ENCODE results near the gene GIT2. TPM values are rescaled to one million over a fixed set of nuclear protein-coding genes. Genes with fewer than 3 reads are reported as not detected.
"Not testable (repeated sequence)": the region's sequence is repeated elsewhere in the genome, so short reads cannot be mapped to it uniquely, and the experiment has no call there.

The GIT2 gene
- total RNA-seq, 3 donors from 2014 or later, result 41.3 to 53.1 (median 42.6) TPM

- TF ChIP-seq POLR2AphosphoS5 (IDR thresholded peaks at IDR 0.05), result no peak
- TF ChIP-seq CTCF (IDR thresholded peaks at IDR 0.05), result no peak
- no peak for TF ChIP-seq POLR2A (IDR thresholded peaks at IDR 0.05)
- intact Hi-C loops (cut with DNase I; ENCODE audit: low total_unique reads), result loop anchor here (2.0 kb wide), 1 partner anchor 26 kb away; no protein-coding TSS in a partner anchor
These were observed 14.9 kb upstream of the GIT2 start for GRCh38 chr12:110010853-110011723.

GRCh38 chr12:110008681-110009398, 12.7 kb upstream of the GIT2 start:
- DNase-seq (ENCODE audit: low spot score in 2 of 2); intact Hi-C loops (cut with DNase I; ENCODE audit: low total_unique reads); H3K9me3 ChIP-seq; H3K4me1 ChIP-seq; H3K27ac ChIP-seq; H3K36me3 ChIP-seq; H3K27me3 ChIP-seq; H3K4me3 ChIP-seq: not testable (repeated sequence)

More at GRCh38 chr12:110010853-110011723, 14.9 kb upstream of the GIT2 start:
- Histone ChIP-seq H3K27ac (no peak overlapping the region), H3K36me3 (no peaks in the 10 kb centered on the region), H3K9me3 (no peaks in the 10 kb centered on the region), H3K4me3 (no peak overlapping the region), H3K4me1 (no peaks in the 10 kb centered on the region), H3K27me3 (no peaks in the 10 kb centered on the region)
- no peak for DNase-seq (ENCODE audit: low spot score in 2 of 2)

GRCh38 chr12:110007881-110008280, 11.7 kb upstream of the GIT2 start:
- TF ChIP-seq POLR2AphosphoS5 (IDR thresholded peaks at IDR 0.05), result no peak
- TF ChIP-seq POLR2A (IDR thresholded peaks at IDR 0.05), result no peak
- TF ChIP-seq CTCF (IDR thresholded peaks at IDR 0.05), result no peak
- Histone ChIP-seq H3K27ac (no peak overlapping the region), H3K4me3 (no peak overlapping the region), H3K36me3 (no peaks in the 10 kb centered on the region), H3K9me3 (no peaks in the 10 kb centered on the region), H3K4me1 (peaks cover 0 to 6% of the 10 kb centered on the region in 2 donors), H3K27me3 (no peaks in the 10 kb centered on the region)
- intact Hi-C loops (cut with DNase I; ENCODE audit: low total_unique reads), result no loop called here
- DNase-seq (ENCODE audit: low spot score in 2 of 2), result no peak

- no peak for DNase-seq (ENCODE audit: low spot score in 2 of 2)
- Histone ChIP-seq H3K9me3 (no peaks in the 10 kb centered on the region), H3K4me1 (peaks cover 0 to 11% of the 10 kb centered on the region in 2 donors), H3K27ac (no peak overlapping the region), H3K4me3 (no peak overlapping the region), H3K27me3 (no peaks in the 10 kb centered on the region), H3K36me3 (no peaks in the 10 kb centered on the region)
- intact Hi-C loops (cut with DNase I; ENCODE audit: low total_unique reads), result no loop called here
- TF ChIP-seq POLR2AphosphoS5 (IDR thresholded peaks at IDR 0.05) (no peak), POLR2A (IDR thresholded peaks at IDR 0.05) (no peak), CTCF (IDR thresholded peaks at IDR 0.05) (no peak)
These were observed 9.9 kb upstream of the GIT2 start for GRCh38 chr12:110006115-110006514.

- no peak for TF ChIP-seq POLR2A (IDR thresholded peaks at IDR 0.05)
- TF ChIP-seq CTCF (IDR thresholded peaks at IDR 0.05), result no peak
- no peak for TF ChIP-seq POLR2AphosphoS5 (IDR thresholded peaks at IDR 0.05)
- intact Hi-C loops (cut with DNase I; ENCODE audit: low total_unique reads), result no loop called here
- no peaks in the 10 kb centered on the region for H3K9me3 ChIP-seq
- peaks cover 0 to 11% of the 10 kb centered on the region in 2 donors for H3K4me1 ChIP-seq
- H3K4me3 ChIP-seq, result no peak overlapping the region
- no peak overlapping the region for H3K27ac ChIP-seq
- H3K27me3 ChIP-seq, result no peaks in the 10 kb centered on the region
- no peaks in the 10 kb centered on the region for H3K36me3 ChIP-seq
- no peak for DNase-seq (ENCODE audit: low spot score in 2 of 2)
These were observed 9.3 kb upstream of the GIT2 start for GRCh38 chr12:110005319-110005973.

Data from breast epithelium (tissue), 4 donors.